Uterus (tissue), 4 donors: ENCODE measurements around the gene FERD3L. TPM values are rescaled to one million over a fixed set of nuclear protein-coding genes. Genes with fewer than 3 reads are reported as not detected.

Experiments
- DNase-seq, 2 donors: peaks; one replicate each; pipeline ENCODE4 v3.0.0-alpha.2; 2019 to 2020
- H3K27ac ChIP-seq, 2 donors: fragments of 200-600 bp; sonication (generic); 1 replicate in 1 of 2; 2 replicates in 1 of 2; pipeline ENCODE4 v1.5.1; 2016 to 2018
- H3K27me3 ChIP-seq, 2 donors: fragments of 200-600 bp; sonication (generic); one replicate each; pipeline ENCODE4 v1.5.1; 2018 to 2019; ENCODE audit warnings: control low read depth in 1 of 2
- H3K36me3 ChIP-seq, 2 donors: fragments of 200-600 bp; sonication (generic); one replicate each; pipeline ENCODE4 v1.5.1; 2019; ENCODE audit warnings: control low read depth in 1 of 2
- H3K4me1 ChIP-seq, 2 donors: fragments of 200-600 bp; sonication (generic); one replicate each; pipeline ENCODE4 v1.5.1; 2018 to 2019; ENCODE audit warnings: control low read depth in 1 of 2
- H3K4me3 ChIP-seq, 2 donors: fragments of 200-600 bp; sonication (generic); 1 replicate in 1 of 2; 2 replicates in 1 of 2; pipeline ENCODE4 v1.5.1; 2018 to 2019; ENCODE audit warnings: mild to moderate bottlenecking in 1 of 2
- H3K9me3 ChIP-seq, 2 donors: fragments of 200-600 bp; sonication (generic); one replicate each; pipeline ENCODE4 v1.5.1; 2019; ENCODE audit warnings: control low read depth in 1 of 2
- POLR2A ChIP-seq, 2 donors: fragments of 450-650 bp; IDR thresholded peaks; one replicate each; pipeline ENCODE4 v1.6.1; 2016; ENCODE audit warnings: antibody characterized with exemption in 2 of 2, mild to moderate bottlenecking in 1 of 2, moderate library complexity in 1 of 2
- intact Hi-C: fragments of 100-400 bp; cut with DNase I; formaldehyde crosslinking; loops from one replicate; pipeline ENCODE4 v1.15.1; 2023; ENCODE audit warnings: low total_unique reads
- total RNA-seq, 4 donors: library from RNA; depleted of rRNA in 3 of 4; stranded (reverse); fragments of >200 nt in 3 of 4; gene quantifications; one replicate each; pipeline versions ENCODE4 v1.1.0 to v1.2.4, GENCODE V29; 2014 to 2023
- TF ChIP-seq, protein P1 (sequence below), 4 experiments: fragments of 200-600 bp in 2 of 4; fragments of 450-650 bp in 2 of 4; sonication (generic) in 2 of 4; IDR thresholded peaks; one replicate each; pipeline ENCODE4 v1.5.1; 2016 to 2019; ENCODE audit warnings: antibody characterized with exemption in 4 of 4, mild to moderate bottlenecking in 2 of 4, moderate library complexity in 1 of 4
- donor health status: DM: yes; HTN: yes; CAD: no.

Gene FERD3L
- total RNA-seq, 4 donors from 2014 or later = not detected

DNA sequence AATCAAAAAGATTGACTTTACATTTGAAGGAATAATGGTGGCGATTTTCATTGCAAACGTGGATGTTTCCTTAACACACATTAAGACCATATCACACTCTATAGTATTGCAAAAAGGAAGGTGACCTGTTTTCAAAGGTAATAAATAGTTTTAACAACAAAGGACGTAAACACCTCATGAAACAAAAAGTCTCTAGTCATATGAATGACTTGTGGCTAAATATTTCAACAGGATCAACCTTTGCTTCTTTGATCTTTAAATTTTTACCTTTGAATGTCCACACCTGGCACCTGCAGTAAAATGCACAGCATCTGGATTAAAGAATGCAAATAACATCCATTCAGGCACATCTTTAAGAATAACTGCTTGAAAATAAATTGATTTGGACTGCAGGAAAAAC, 30.0 kb upstream of the FERD3L start:
- Histone ChIP-seq H3K4me1 (no peaks in the 10 kb centered on the region), H3K36me3 (no peaks in the 10 kb centered on the region), H3K27me3 (no peaks in the 10 kb centered on the region), H3K4me3 (no peak overlapping the region), H3K27ac (no peak overlapping the region), H3K9me3 (no peaks in the 10 kb centered on the region)
- DNase-seq = no peak
- intact Hi-C loops = no loop called here
- TF ChIP-seq, protein P1, sequence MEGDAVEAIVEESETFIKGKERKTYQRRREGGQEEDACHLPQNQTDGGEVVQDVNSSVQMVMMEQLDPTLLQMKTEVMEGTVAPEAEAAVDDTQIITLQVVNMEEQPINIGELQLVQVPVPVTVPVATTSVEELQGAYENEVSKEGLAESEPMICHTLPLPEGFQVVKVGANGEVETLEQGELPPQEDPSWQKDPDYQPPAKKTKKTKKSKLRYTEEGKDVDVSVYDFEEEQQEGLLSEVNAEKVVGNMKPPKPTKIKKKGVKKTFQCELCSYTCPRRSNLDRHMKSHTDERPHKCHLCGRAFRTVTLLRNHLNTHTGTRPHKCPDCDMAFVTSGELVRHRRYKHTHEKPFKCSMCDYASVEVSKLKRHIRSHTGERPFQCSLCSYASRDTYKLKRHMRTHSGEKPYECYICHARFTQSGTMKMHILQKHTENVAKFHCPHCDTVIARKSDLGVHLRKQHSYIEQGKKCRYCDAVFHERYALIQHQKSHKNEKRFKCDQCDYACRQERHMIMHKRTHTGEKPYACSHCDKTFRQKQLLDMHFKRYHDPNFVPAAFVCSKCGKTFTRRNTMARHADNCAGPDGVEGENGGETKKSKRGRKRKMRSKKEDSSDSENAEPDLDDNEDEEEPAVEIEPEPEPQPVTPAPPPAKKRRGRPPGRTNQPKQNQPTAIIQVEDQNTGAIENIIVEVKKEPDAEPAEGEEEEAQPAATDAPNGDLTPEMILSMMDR (IDR thresholded peaks at IDR 0.05) = no peak
- TF ChIP-seq POLR2A (IDR thresholded peaks at IDR 0.05) = no peak

DNA sequence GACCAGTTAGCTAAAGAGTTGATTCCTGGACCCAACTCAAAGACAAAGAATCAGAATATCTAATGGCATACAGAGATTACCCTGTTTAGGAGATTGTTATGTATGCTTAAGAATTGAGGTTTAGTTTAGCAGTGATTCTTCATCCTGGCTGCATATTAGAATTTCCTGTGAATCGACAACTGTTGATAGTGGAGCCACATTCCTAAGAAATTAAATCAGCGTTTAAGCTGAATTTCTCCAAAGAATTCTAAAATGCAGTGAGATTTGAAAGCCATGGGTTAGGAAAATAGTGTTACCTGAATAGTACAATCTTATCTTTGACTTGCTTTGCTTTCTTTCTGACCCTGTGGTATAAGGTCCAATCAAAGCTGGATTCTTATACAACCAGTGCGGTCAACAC, 16.4 kb upstream of the FERD3L start:
- Histone ChIP-seq H3K27ac (no peak overlapping the region), H3K27me3 (no peaks in the 10 kb centered on the region), H3K36me3 (no peaks in the 10 kb centered on the region), H3K4me3 (no peak overlapping the region), H3K4me1 (no peaks in the 10 kb centered on the region), H3K9me3 (no peaks in the 10 kb centered on the region)
- DNase-seq = no peak
- TF ChIP-seq POLR2A (IDR thresholded peaks at IDR 0.05) = no peak
- TF ChIP-seq, protein P1 (IDR thresholded peaks at IDR 0.05) = no peak
- intact Hi-C loops = no loop called here

DNA sequence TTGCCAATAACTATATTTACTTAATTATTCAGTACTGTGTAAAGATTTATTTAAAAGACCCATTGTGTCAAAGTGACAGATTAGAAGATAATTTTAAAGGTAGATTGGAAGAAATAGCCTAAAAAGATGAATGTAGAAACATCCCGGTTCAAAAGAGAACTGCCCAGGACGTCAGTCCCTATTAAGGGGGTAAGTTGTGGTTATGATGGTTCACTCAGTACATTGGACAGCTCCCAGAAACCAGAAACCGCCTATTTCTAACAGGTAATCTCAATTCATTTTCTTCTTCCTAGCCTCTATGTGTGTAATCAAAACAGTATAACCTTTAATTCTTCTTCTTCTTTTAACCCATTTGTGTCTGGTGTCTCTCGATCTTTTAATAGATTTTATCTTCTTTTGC, 1.5 kb upstream of the FERD3L start:
- DNase-seq = no peak
- Histone ChIP-seq H3K4me3 (no peak overlapping the region), H3K36me3 (no peaks in the 10 kb centered on the region), H3K4me1 (no peaks in the 10 kb centered on the region), H3K27me3 (peaks cover 0 to 30% of the 10 kb centered on the region in 2 donors), H3K9me3 (no peaks in the 10 kb centered on the region), H3K27ac (no peak overlapping the region)
- intact Hi-C loops = no loop called here
- TF ChIP-seq POLR2A (IDR thresholded peaks at IDR 0.05) = no peak
- TF ChIP-seq, protein P1 (IDR thresholded peaks at IDR 0.05) = no peak

DNA sequence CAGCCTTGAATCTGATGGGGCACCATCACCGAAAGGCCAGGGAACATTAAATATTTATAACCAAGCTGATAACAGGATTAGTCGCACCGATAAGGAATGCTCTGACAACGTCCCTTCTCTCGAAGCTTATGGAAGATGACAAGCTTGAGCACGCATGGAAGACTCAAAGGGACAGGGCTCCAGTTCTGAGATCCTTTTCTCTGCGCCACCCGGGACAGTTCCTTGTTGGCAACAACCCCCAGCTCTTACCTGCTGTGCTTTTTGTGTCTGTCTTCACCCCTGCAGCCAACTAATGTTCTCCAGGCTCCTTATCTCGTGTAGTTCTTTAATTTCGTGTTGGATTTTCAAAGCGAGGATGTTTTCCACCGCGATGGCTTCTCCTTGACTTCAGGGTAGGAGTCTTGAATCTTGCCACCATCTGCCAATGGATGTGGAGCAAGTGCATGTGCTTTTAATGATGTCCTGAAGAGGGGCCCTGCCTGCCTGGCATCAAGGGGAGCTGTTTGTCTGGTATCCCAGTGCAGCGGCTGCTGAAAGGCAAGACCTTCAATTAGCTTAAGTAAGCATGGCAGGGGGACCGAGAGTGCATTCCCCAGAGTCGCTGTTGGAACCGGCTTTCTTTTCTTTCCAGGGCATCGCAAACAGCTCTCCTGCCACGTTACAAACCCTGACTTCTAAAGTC, 354 bp upstream of the FERD3L start:
- no peaks in the 10 kb centered on the region for H3K4me1 ChIP-seq
- intact Hi-C loops = no loop called here
- TF ChIP-seq POLR2A (IDR thresholded peaks at IDR 0.05) = no peak
- TF ChIP-seq, protein P1 (IDR thresholded peaks at IDR 0.05) = no peak
- DNase-seq = no peak
- no peaks in the 10 kb centered on the region for H3K9me3 ChIP-seq
- no peak overlapping the region for H3K27ac ChIP-seq
- no peaks in the 10 kb centered on the region for H3K36me3 ChIP-seq
- H3K27me3 ChIP-seq = peaks cover 0 to 30% of the 10 kb centered on the region in 2 donors
- no peak overlapping the region for H3K4me3 ChIP-seq

GRCh38 chr7:19143881-19144574, 1.2 kb downstream of the FERD3L start:
- Histone ChIP-seq H3K36me3 (no peaks in the 10 kb centered on the region), H3K4me3 (no peak overlapping the region), H3K4me1 (no peaks in the 10 kb centered on the region), H3K27ac (no peak overlapping the region), H3K9me3 (no peaks in the 10 kb centered on the region), H3K27me3 (peaks cover 0 to 30% of the 10 kb centered on the region in 2 donors)
- TF ChIP-seq, protein P1 (IDR thresholded peaks at IDR 0.05) = no peak
- TF ChIP-seq POLR2A (IDR thresholded peaks at IDR 0.05) = no peak
- intact Hi-C loops = no loop called here
- no peak for DNase-seq
